Endothelial cell of umbilical vein (primary cell): Measurements from ENCODE around the gene ATP6V0A4. TPM values are rescaled to one million over a fixed set of nuclear protein-coding genes. Genes with fewer than 3 reads are reported as not detected.
"Not testable (repeated sequence)": the region's sequence is repeated elsewhere in the genome, so short reads cannot be mapped to it uniquely, and the experiment has no call there.

Source experiments
- BruUV-seq: library from RNA; stranded (reverse); fragments of 400-500 nt; replicated peaks from 2 replicates; lab custom pipeline; 2021; lab: Mats Ljungman, UMichigan
- CTCF ChIA-PET: fragments of 300-600, 350-600 bp; sonication (Branson Sonifier 250); formaldehyde crosslinking; loops from one replicate; lab custom pipeline; 2021; ENCODE audit warnings: antibody characterized with exemption, inconsistent platforms; lab: Charles Lee
- POLR2A ChIA-PET: fragments of 300-600, 350-600 bp; sonication (Branson Sonifier 250); formaldehyde crosslinking; loops from one replicate; lab custom pipeline; 2021; ENCODE audit warnings: antibody characterized with exemption, inconsistent platforms; lab: Charles Lee
- DNase-seq: peaks from one replicate; pipeline ENCODE4 v3.0.0-alpha.2; 2011; ENCODE audit warnings: low read depth, low spot score
- FAIRE-seq: peaks from 2 replicates; lab custom pipeline; 2011; peaks lifted over from hg19 to GRCh38; lab: Jason Lieb, UNC
- H2AFZ ChIP-seq: 2 replicates; pipeline ENCODE4 v1.6.0; 2012; ENCODE audit warnings: low read depth, low read length, control low read depth, inconsistent platforms
- H3K27ac ChIP-seq: 2 replicates; pipeline ENCODE4 v1.5.1; 2011; ENCODE audit warnings: low read depth, mild to moderate bottlenecking, control low read depth, low read length, moderate library complexity; ENCODE audit not compliant: insufficient read depth
- H3K27me3 ChIP-seq, 2 experiments: 2 replicates each; pipeline versions ENCODE4 v1.6.0 to v1.6.1; 2011; ENCODE audit warnings: low read length in 2 of 2, mixed read lengths in 1 of 2; ENCODE audit not compliant: control insufficient read depth in 2 of 2, insufficient read depth in 2 of 2
- H3K36me3 ChIP-seq, 2 experiments: 2 replicates in 1 of 2; 3 replicates in 1 of 2; pipeline ENCODE4 v1.5.1; 2011; ENCODE audit warnings: low read length in 2 of 2, mild to moderate bottlenecking in 1 of 2, moderate library complexity in 1 of 2; ENCODE audit not compliant: control insufficient read depth in 2 of 2, insufficient read depth in 2 of 2; ENCODE audit errors: extremely low read depth in 1 of 2
- H3K4me1 ChIP-seq: 3 replicates; pipeline ENCODE4 v1.5.1; 2011; ENCODE audit warnings: mild to moderate bottlenecking, low read length; ENCODE audit not compliant: control insufficient read depth, insufficient read depth; ENCODE audit errors: extremely low read depth
- H3K4me2 ChIP-seq: 2 replicates; pipeline ENCODE4 v1.6.1; 2011; ENCODE audit warnings: low read length, control low read depth, mixed read lengths; ENCODE audit not compliant: insufficient read depth
- H3K4me3 ChIP-seq, 3 experiments: fragments of 200-600 bp in 1 of 3; sonication (generic), shearing (Covaris generic) in 1 of 3; replicated peaks in 1 of 3; 2 replicates each; pipeline ENCODE4 v1.5.1; 2011 to 2016; ENCODE audit warnings: control low read depth in 3 of 3, low read length in 3 of 3, mild to moderate bottlenecking in 2 of 3, inconsistent platforms in 1 of 3, low read depth in 1 of 3, moderate library complexity in 1 of 3; ENCODE audit not compliant: insufficient read depth in 1 of 3
- H3K79me2 ChIP-seq: 2 replicates; pipeline ENCODE4 v1.6.0; 2012; ENCODE audit warnings: low read length, inconsistent platforms; ENCODE audit not compliant: control insufficient read depth, insufficient read depth
- H3K9ac ChIP-seq: replicated peaks from 2 replicates; pipeline ENCODE3; 2011; ENCODE audit warnings: low read length, control low read depth; ENCODE audit not compliant: insufficient read depth; ENCODE audit errors: extremely low read depth
- H3K9me1 ChIP-seq: replicated peaks from 3 replicates; pipeline ENCODE4 v1.6.0; 2011; ENCODE audit warnings: mild to moderate bottlenecking, low read length; ENCODE audit not compliant: control insufficient read depth, insufficient read depth; ENCODE audit errors: extremely low read depth
- H3K9me3 ChIP-seq: replicated peaks from 2 replicates; pipeline ENCODE4 v1.5.1; 2012; ENCODE audit warnings: low read length, inconsistent platforms; ENCODE audit not compliant: control insufficient read depth, insufficient read depth
- H4K20me1 ChIP-seq: replicated peaks from 2 replicates; pipeline ENCODE3; 2011; ENCODE audit warnings: mild to moderate bottlenecking, low read length; ENCODE audit not compliant: control insufficient read depth, insufficient read depth; ENCODE audit errors: extremely low read depth
- CTCF ChIP-seq, 2 donors: IDR thresholded peaks; 1 replicate in 1 of 2; 2 replicates in 1 of 2; pipeline ENCODE4 v1.5.1; 2011; ENCODE audit warnings: low read length in 2 of 2, mild to moderate bottlenecking in 2 of 2, moderate library complexity in 2 of 2, control low read depth in 1 of 2, inconsistent platforms in 1 of 2, low read depth in 1 of 2; ENCODE audit not compliant: insufficient read depth in 1 of 2; ENCODE audit errors: extremely low read depth in 1 of 2
- EZH2 ChIP-seq: IDR thresholded peaks from 2 replicates; pipeline ENCODE4 v1.6.1; 2012; ENCODE audit warnings: borderline replicate concordance, low read depth, mild to moderate bottlenecking, moderate library complexity, low read length, inconsistent platforms; ENCODE audit not compliant: severe bottlenecking
- GATA2 ChIP-seq: IDR thresholded peaks from 2 replicates; pipeline ENCODE4 v1.7.0; 2011; ENCODE audit warnings: low read depth, mild to moderate bottlenecking, moderate library complexity, mixed read lengths, low read length; ENCODE audit not compliant: insufficient read length, insufficient read depth
- MAX ChIP-seq: IDR thresholded peaks from 2 replicates; pipeline ENCODE4 v1.6.1; 2011; ENCODE audit not compliant: insufficient read depth, insufficient read length
- POLR2A ChIP-seq: IDR thresholded peaks from 2 replicates; pipeline ENCODE4 v1.6.1; 2012; ENCODE audit warnings: low read depth, mild to moderate bottlenecking, control low read depth, low read length
- dilution Hi-C: fragments of 300-500 bp; cut with MboI; formaldehyde crosslinking; loops from one replicate; pipeline ENCODE4 v1.15.0; 2019; ENCODE audit warnings: low sequenced_read_pairs; ENCODE audit not compliant: extremely low pct_ligation_motif_present
- intact Hi-C: fragments of 100-400 bp; cut with micrococcal nuclease; formaldehyde crosslinking; loops from one replicate; pipeline ENCODE4 v1.10.0; 2022
- polyA plus RNA-seq, 4 experiments: library from polyadenylated mRNA; depleted of rRNA in 3 of 4; stranded (reverse) in 3 of 4; unstranded in 1 of 4; fragments of >200 nt; gene quantifications; 2 replicates each; pipeline versions ENCODE4 v1.2.1 to v1.2.3, GENCODE V29; 2011 to 2012; ENCODE audit warnings: missing spikeins in 1 of 4
- total RNA-seq: library from RNA; stranded (reverse); gene quantifications from 2 replicates; pipeline ENCODE4 v1.2.3, GENCODE V29; 2021

The ATP6V0A4 gene
- total and polyA plus RNA-seq, 2 donors (not counting 3 experiments of a cell fraction or from before 2014, with no cell fraction given) = 0.07 to 0.24 TPM

GRCh38 chr7:138698281-138698680 lies 99.7 kb downstream of the ATP6V0A4 start:
- Histone ChIP-seq H2AFZ (no peak overlapping the region), H3K4me2 (no peak overlapping the region), H3K4me1 (no peaks in the 10 kb centered on the region), H3K9me3 (no peaks in the 10 kb centered on the region), H3K9me1 (no peaks in the 10 kb centered on the region), H3K36me3 (no peaks in the 10 kb centered on the region), H4K20me1 (no peaks in the 10 kb centered on the region), H3K4me3 (no peak overlapping the region), H3K79me2 (no peaks in the 10 kb centered on the region), H3K27ac (no peak overlapping the region), H3K27me3 (no peaks in the 10 kb centered on the region), H3K9ac (no peak overlapping the region)
- CTCF ChIA-PET = no interaction called here
- POLR2A ChIA-PET = no interaction called here
- FAIRE-seq (no peak), DNase-seq (no peak)
- dilution Hi-C loops (no loop called here), intact Hi-C loops (no loop called here)
- no TSS peak for BruUV-seq
- TF ChIP-seq EZH2 = no peak
- TF ChIP-seq POLR2A = no peak

GRCh38 chr7:138697535-138698182 lies 100.3 kb downstream of the ATP6V0A4 start:
- no peak overlapping the region for H3K4me2 ChIP-seq
- H3K79me2 ChIP-seq = no peaks in the 10 kb centered on the region
- no peak overlapping the region for H3K4me3 ChIP-seq
- H3K4me1 ChIP-seq = no peaks in the 10 kb centered on the region
- no peaks in the 10 kb centered on the region for H3K9me1 ChIP-seq
- H3K9me3 ChIP-seq = no peaks in the 10 kb centered on the region
- no peak overlapping the region for H3K9ac ChIP-seq
- dilution Hi-C loops = no loop called here
- H3K27ac ChIP-seq = no peak overlapping the region
- CTCF ChIA-PET = no interaction called here
- DNase-seq = no peak
- no peak for FAIRE-seq
- no peaks in the 10 kb centered on the region for H3K27me3 ChIP-seq
- TF ChIP-seq MAX (no peak), EZH2 (no peak), GATA2 (no peak), CTCF (IDR thresholded peaks at IDR 0.05; ENCODE audit: extremely low read depth in 1 of 2, insufficient read depth in 1 of 2, low read depth in 1 of 2, low read length in 2 of 2) (no peak)
- no TSS peak for BruUV-seq
- POLR2A ChIA-PET = no interaction called here
- H4K20me1 ChIP-seq = no peaks in the 10 kb centered on the region
- intact Hi-C loops = no loop called here
- no peak overlapping the region for H2AFZ ChIP-seq
- H3K36me3 ChIP-seq = no peaks in the 10 kb centered on the region

GRCh38 chr7:138695776-138696175 lies 102.2 kb downstream of the ATP6V0A4 start:
- H3K9me3 ChIP-seq, H3K4me3 ChIP-seq, BruUV-seq, FAIRE-seq, H4K20me1 ChIP-seq, H3K27me3 ChIP-seq, H3K4me2 ChIP-seq, DNase-seq, H2AFZ ChIP-seq, H3K36me3 ChIP-seq, H3K9me1 ChIP-seq, intact Hi-C loops, H3K4me1 ChIP-seq, CTCF ChIA-PET, H3K27ac ChIP-seq, dilution Hi-C loops, H3K79me2 ChIP-seq, H3K9ac ChIP-seq: not testable (repeated sequence)
- POLR2A ChIA-PET = interaction anchor here (0.6 kb wide), 1 partner anchor 536 kb away, joined by 7 read pairs; no protein-coding TSS in a partner anchor
